A549 (cell line): Measurements from ENCODE around the gene GOLGA6L2.

Experiments used
- CBX8 ChIP-seq: fragments of 200-600 bp; sonication (generic); IDR thresholded peaks from 2 replicates; pipeline ENCODE4 v1.6.1; 2016
- CEBPB ChIP-seq, 2 experiments: fragments of >200 bp in 1 of 2; sonication (Bioruptor Twin) in 1 of 2; formaldehyde crosslinking in 1 of 2; IDR thresholded peaks; 2 replicates each; pipeline ENCODE4 v1.6.1; 2012 to 2016
- EP300 ChIP-seq, 2 experiments: fragments of >200 bp; sonication (Bioruptor Twin); formaldehyde crosslinking; IDR thresholded peaks; 2 replicates in 1 of 2; 3 replicates in 1 of 2; pipeline ENCODE4 v1.6.1; 2016 to 2017
- ESRRA ChIP-seq: fragments of 150-350 bp; IDR thresholded peaks from 2 replicates; pipeline ENCODE4 v1.6.1; 2014; ENCODE audit warnings: mild to moderate bottlenecking, low read length, borderline replicate concordance
- HOXA7 ChIP-seq: fragments of 250-450 bp; sonication (Bioruptor Pico); IDR thresholded peaks from 2 replicates; pipeline ENCODE4 v1.5.0; 2020; ENCODE audit warnings: mild to moderate bottlenecking, moderate library complexity
- JUNB ChIP-seq: fragments of >200 bp; sonication (Bioruptor Twin); formaldehyde crosslinking; IDR thresholded peaks from 2 replicates; pipeline ENCODE4 v1.6.1; 2016
- MAZ ChIP-seq: fragments of 150-350 bp; IDR thresholded peaks from 2 replicates; pipeline ENCODE4 v1.6.1; 2014; ENCODE audit warnings: antibody characterized with exemption, low read depth, low read length, borderline replicate concordance
- POLR2A ChIP-seq: IDR thresholded peaks from 2 replicates; pipeline ENCODE4 v1.6.1; 2012; ENCODE audit warnings: mild to moderate bottlenecking, low read length
- POLR2AphosphoS2 ChIP-seq: conservative IDR thresholded peaks from 2 replicates; pipeline ENCODE4 v1.6.1; 2012; ENCODE audit warnings: low read length, improper control_type of control experiment, inconsistent platforms
- RAD21 ChIP-seq, 2 experiments: fragments of >200 bp in 1 of 2; sonication (Bioruptor Twin) in 1 of 2; formaldehyde crosslinking in 1 of 2; IDR thresholded peaks in 1 of 2; conservative IDR thresholded peaks in 1 of 2; 2 replicates in 1 of 2; 3 replicates in 1 of 2; pipeline ENCODE4 v1.6.1; 2012 to 2018; ENCODE audit warnings: inconsistent platforms in 1 of 2
- TF ChIP-seq, protein P1 (sequence below): fragments of >200 bp; sonication (Bioruptor Twin); formaldehyde crosslinking; IDR thresholded peaks from 3 replicates; pipeline ENCODE4 v1.5.1; 2016
- TF ChIP-seq, protein P2 (sequence below): fragments of 250-450 bp; sonication (Bioruptor Pico); IDR thresholded peaks from 2 replicates; pipeline ENCODE4 v1.5.0; 2021; ENCODE audit warnings: mild to moderate bottlenecking, moderate library complexity, borderline replicate concordance
- TF ChIP-seq, protein P3 (sequence below): fragments of 200-600 bp; sonication (generic); IDR thresholded peaks from 2 replicates; pipeline ENCODE4 v1.6.1; 2016; ENCODE audit warnings: antibody characterized with exemption, mild to moderate bottlenecking, moderate library complexity
- TF ChIP-seq, protein P4 (sequence below): IDR thresholded peaks from 2 replicates; pipeline ENCODE4 v1.6.1; 2012

DNA sequence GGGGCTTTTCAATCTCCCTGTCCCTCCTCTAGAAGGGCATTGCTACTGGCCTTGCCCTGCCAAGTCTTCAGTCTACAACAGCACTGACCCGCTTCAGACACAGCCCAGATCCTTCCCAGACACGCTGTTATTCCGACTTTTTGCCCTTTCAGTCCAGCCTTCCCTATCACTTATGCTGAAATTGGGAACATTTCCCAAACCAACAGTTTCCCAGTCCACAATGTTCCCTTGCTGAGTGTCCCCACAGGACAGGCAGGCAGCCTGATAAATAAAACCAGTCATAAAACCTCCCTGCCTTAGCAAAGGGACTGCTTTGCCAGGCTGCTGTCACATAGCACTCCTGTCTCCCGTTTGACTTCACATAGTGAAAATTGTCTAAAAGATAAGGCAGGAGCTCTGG is 43.5 kb downstream of the GOLGA6L2 start:
- TF ChIP-seq JUNB (no peak), RAD21 (conservative IDR thresholded peaks at IDR 0.05 in 1 of 2, IDR thresholded peaks at IDR 0.05 in 1 of 2) (no peak), POLR2AphosphoS2 (no peak), POLR2A (no peak), CBX8 (no peak), HOXA7 (CRISPR knock-in tag) (no peak), ESRRA (no peak), CEBPB (IDR thresholded peaks at IDR 0.05) (no peak), MAZ (no peak), EP300 (IDR thresholded peaks at IDR 0.05) (no peak)
- TF ChIP-seq, protein P1, sequence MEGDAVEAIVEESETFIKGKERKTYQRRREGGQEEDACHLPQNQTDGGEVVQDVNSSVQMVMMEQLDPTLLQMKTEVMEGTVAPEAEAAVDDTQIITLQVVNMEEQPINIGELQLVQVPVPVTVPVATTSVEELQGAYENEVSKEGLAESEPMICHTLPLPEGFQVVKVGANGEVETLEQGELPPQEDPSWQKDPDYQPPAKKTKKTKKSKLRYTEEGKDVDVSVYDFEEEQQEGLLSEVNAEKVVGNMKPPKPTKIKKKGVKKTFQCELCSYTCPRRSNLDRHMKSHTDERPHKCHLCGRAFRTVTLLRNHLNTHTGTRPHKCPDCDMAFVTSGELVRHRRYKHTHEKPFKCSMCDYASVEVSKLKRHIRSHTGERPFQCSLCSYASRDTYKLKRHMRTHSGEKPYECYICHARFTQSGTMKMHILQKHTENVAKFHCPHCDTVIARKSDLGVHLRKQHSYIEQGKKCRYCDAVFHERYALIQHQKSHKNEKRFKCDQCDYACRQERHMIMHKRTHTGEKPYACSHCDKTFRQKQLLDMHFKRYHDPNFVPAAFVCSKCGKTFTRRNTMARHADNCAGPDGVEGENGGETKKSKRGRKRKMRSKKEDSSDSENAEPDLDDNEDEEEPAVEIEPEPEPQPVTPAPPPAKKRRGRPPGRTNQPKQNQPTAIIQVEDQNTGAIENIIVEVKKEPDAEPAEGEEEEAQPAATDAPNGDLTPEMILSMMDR, result no peak
- TF ChIP-seq, protein P2, sequence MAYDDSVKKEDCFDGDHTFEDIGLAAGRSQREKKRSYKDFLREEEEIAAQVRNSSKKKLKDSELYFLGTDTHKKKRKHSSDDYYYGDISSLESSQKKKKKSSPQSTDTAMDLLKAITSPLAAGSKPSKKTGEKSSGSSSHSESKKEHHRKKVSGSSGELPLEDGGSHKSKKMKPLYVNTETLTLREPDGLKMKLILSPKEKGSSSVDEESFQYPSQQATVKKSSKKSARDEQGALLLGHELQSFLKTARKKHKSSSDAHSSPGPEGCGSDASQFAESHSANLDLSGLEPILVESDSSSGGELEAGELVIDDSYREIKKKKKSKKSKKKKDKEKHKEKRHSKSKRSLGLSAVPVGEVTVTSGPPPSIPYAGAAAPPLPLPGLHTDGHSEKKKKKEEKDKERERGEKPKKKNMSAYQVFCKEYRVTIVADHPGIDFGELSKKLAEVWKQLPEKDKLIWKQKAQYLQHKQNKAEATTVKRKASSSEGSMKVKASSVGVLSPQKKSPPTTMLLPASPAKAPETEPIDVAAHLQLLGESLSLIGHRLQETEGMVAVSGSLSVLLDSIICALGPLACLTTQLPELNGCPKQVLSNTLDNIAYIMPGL (CRISPR knock-in tag), result no peak
- TF ChIP-seq, protein P3, sequence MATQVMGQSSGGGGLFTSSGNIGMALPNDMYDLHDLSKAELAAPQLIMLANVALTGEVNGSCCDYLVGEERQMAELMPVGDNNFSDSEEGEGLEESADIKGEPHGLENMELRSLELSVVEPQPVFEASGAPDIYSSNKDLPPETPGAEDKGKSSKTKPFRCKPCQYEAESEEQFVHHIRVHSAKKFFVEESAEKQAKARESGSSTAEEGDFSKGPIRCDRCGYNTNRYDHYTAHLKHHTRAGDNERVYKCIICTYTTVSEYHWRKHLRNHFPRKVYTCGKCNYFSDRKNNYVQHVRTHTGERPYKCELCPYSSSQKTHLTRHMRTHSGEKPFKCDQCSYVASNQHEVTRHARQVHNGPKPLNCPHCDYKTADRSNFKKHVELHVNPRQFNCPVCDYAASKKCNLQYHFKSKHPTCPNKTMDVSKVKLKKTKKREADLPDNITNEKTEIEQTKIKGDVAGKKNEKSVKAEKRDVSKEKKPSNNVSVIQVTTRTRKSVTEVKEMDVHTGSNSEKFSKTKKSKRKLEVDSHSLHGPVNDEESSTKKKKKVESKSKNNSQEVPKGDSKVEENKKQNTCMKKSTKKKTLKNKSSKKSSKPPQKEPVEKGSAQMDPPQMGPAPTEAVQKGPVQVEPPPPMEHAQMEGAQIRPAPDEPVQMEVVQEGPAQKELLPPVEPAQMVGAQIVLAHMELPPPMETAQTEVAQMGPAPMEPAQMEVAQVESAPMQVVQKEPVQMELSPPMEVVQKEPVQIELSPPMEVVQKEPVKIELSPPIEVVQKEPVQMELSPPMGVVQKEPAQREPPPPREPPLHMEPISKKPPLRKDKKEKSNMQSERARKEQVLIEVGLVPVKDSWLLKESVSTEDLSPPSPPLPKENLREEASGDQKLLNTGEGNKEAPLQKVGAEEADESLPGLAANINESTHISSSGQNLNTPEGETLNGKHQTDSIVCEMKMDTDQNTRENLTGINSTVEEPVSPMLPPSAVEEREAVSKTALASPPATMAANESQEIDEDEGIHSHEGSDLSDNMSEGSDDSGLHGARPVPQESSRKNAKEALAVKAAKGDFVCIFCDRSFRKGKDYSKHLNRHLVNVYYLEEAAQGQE, result no peak
- TF ChIP-seq, protein P4, sequence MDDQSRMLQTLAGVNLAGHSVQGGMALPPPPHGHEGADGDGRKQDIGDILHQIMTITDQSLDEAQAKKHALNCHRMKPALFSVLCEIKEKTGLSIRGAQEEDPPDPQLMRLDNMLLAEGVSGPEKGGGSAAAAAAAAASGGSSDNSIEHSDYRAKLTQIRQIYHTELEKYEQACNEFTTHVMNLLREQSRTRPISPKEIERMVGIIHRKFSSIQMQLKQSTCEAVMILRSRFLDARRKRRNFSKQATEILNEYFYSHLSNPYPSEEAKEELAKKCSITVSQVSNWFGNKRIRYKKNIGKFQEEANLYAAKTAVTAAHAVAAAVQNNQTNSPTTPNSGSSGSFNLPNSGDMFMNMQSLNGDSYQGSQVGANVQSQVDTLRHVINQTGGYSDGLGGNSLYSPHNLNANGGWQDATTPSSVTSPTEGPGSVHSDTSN, result no peak
